Vagina (tissue), 2 donors: ENCODE results near the gene SRRT. TPM values are rescaled to one million over a fixed set of nuclear protein-coding genes. Genes with fewer than 3 reads are reported as not detected.

ENCODE experiments used
- DNase-seq, 2 donors: peaks; one replicate each; pipeline ENCODE4 v3.0.0-alpha.2; 2017; ENCODE audit errors: extremely low spot score in 2 of 2
- H3K27ac ChIP-seq: fragments of 200-600 bp; sonication (generic); one replicate; pipeline ENCODE4 v1.5.1; 2019
- H3K27me3 ChIP-seq: fragments of 200-600 bp; sonication (generic); one replicate; pipeline ENCODE4 v1.5.1; 2019
- H3K36me3 ChIP-seq, 2 donors: fragments of 200-600 bp; sonication (generic); one replicate each; pipeline ENCODE4 v1.5.1; 2017 to 2019
- H3K4me1 ChIP-seq: fragments of 200-600 bp; sonication (generic); one replicate; pipeline ENCODE4 v1.5.1; 2019
- H3K4me3 ChIP-seq, 2 donors: fragments of 200-600 bp; sonication (generic); 1 replicate in 1 of 2; 2 replicates in 1 of 2; pipeline ENCODE4 v1.5.1; 2016 to 2019
- H3K9me3 ChIP-seq: fragments of 200-600 bp; sonication (generic); one replicate; pipeline ENCODE4 v1.5.1; 2019
- CTCF ChIP-seq, 3 experiments: fragments of 450-650 bp in 2 of 3; fragments of 200-600 bp in 1 of 3; sonication (generic) in 1 of 3; IDR thresholded peaks; one replicate each; pipeline ENCODE4 v1.5.1; 2017 to 2019; ENCODE audit warnings: antibody characterized with exemption in 3 of 3, mild to moderate bottlenecking in 2 of 3, moderate library complexity in 2 of 3
- POLR2A ChIP-seq, 2 donors: fragments of 450-650 bp; IDR thresholded peaks; one replicate each; pipeline ENCODE4 v1.6.1; 2017; ENCODE audit warnings: antibody characterized with exemption in 2 of 2, mild to moderate bottlenecking in 2 of 2, moderate library complexity in 2 of 2
- POLR2AphosphoS5 ChIP-seq, 2 donors: sonication (generic); formaldehyde crosslinking; IDR thresholded peaks; one replicate each; pipeline ENCODE4 v1.9.0; 2017; ENCODE audit warnings: antibody characterized with exemption in 2 of 2, mild to moderate bottlenecking in 2 of 2, low read depth in 1 of 2; ENCODE audit not compliant: insufficient read depth in 1 of 2
- intact Hi-C: fragments of 100-400 bp; cut with DNase I; formaldehyde crosslinking; loops from one replicate; pipeline ENCODE4 v1.15.1; 2023
- total RNA-seq: library from RNA; depleted of rRNA; stranded (reverse); fragments of >200 nt; gene quantifications from one replicate; pipeline ENCODE4 v1.2.3, GENCODE V29; 2016

The SRRT gene
- total RNA-seq, 1 donor from 2014 or later, result 96.5 TPM

GRCh38 chr7:100863406-100863950, 11.4 kb upstream of the SRRT start:
- Histone ChIP-seq H3K4me3 (no peak overlapping the region), H3K9me3 (no peaks in the 10 kb centered on the region), H3K4me1 (peaks cover 30% of the 10 kb centered on the region), H3K27ac (no peak overlapping the region), H3K36me3 (peaks cover 0 to 20% of the 10 kb centered on the region in 2 donors), H3K27me3 (no peaks in the 10 kb centered on the region)
- DNase-seq, result no peak
- intact Hi-C loops, result loop anchor here (10.0 kb wide), 1 partner anchor 319 kb away; no protein-coding TSS in a partner anchor
- no peak for TF ChIP-seq CTCF (IDR thresholded peaks at IDR 0.05)
- no peak for TF ChIP-seq POLR2AphosphoS5 (IDR thresholded peaks at IDR 0.05; ENCODE audit: insufficient read depth in 1 of 2, low read depth in 1 of 2)
- no peak for TF ChIP-seq POLR2A (IDR thresholded peaks at IDR 0.05)

GRCh38 chr7:100864263-100864845, 10.5 kb upstream of the SRRT start:
- DNase-seq, result no peak
- H3K4me1 ChIP-seq, result peaks cover 39% of the 10 kb centered on the region
- H3K4me3 ChIP-seq, result no peak overlapping the region
- H3K27me3 ChIP-seq, result no peaks in the 10 kb centered on the region
- H3K27ac ChIP-seq, result no peak overlapping the region
- peaks cover 0 to 20% of the 10 kb centered on the region in 2 donors for H3K36me3 ChIP-seq
- intact Hi-C loops, result loop anchor here (10.0 kb wide), 1 partner anchor 320 kb away; no protein-coding TSS in a partner anchor
- no peaks in the 10 kb centered on the region for H3K9me3 ChIP-seq
- TF ChIP-seq CTCF (IDR thresholded peaks at IDR 0.05) (no peak), POLR2AphosphoS5 (IDR thresholded peaks at IDR 0.05; ENCODE audit: insufficient read depth in 1 of 2, low read depth in 1 of 2) (no peak), POLR2A (IDR thresholded peaks at IDR 0.05) (no peak)

DNA sequence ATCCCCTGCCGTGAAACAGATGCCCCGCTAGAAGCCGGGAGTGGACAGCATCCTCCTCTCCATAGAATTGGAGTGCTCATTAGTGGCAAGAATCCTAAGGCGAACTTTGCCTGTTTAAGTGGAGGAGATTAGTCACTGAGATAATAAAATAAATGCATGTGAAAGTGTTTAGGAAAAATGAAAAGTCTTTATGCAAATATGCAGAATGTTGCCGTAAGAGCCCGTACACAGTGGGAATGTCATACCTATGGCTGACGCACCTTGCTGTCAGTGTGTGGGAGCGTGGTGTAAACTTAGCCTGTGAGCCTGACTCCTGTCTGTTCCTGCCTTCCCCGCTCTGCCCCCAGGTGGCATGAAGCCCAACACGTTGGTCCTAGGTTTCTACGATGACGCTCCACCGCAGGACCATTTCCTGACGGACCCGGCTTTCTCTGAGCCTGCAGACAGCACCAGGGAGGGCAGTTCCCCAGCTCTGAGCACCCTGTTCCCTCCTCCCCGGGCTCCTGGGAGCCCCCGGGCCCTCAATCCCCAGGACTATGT, 9.5 kb upstream of the SRRT start:
- peak overlapping the region in 1 of 2 donors; percentile 86 for H3K4me3 ChIP-seq
- peaks cover 0 to 18% of the 10 kb centered on the region in 2 donors for H3K36me3 ChIP-seq
- intact Hi-C loops, result loop anchor here (10.0 kb wide), 1 partner anchor 321 kb away; no protein-coding TSS in a partner anchor
- H3K9me3 ChIP-seq, result no peaks in the 10 kb centered on the region
- H3K27ac ChIP-seq, result peak overlapping the region; percentile 98
- DNase-seq, result no peak
- peaks cover 41% of the 10 kb centered on the region for H3K4me1 ChIP-seq
- no peaks in the 10 kb centered on the region for H3K27me3 ChIP-seq
- no peak for TF ChIP-seq CTCF (IDR thresholded peaks at IDR 0.05)
- TF ChIP-seq POLR2A (IDR thresholded peaks at IDR 0.05), result no peak
- TF ChIP-seq POLR2AphosphoS5 (IDR thresholded peaks at IDR 0.05; ENCODE audit: insufficient read depth in 1 of 2, low read depth in 1 of 2), result no peak

DNA sequence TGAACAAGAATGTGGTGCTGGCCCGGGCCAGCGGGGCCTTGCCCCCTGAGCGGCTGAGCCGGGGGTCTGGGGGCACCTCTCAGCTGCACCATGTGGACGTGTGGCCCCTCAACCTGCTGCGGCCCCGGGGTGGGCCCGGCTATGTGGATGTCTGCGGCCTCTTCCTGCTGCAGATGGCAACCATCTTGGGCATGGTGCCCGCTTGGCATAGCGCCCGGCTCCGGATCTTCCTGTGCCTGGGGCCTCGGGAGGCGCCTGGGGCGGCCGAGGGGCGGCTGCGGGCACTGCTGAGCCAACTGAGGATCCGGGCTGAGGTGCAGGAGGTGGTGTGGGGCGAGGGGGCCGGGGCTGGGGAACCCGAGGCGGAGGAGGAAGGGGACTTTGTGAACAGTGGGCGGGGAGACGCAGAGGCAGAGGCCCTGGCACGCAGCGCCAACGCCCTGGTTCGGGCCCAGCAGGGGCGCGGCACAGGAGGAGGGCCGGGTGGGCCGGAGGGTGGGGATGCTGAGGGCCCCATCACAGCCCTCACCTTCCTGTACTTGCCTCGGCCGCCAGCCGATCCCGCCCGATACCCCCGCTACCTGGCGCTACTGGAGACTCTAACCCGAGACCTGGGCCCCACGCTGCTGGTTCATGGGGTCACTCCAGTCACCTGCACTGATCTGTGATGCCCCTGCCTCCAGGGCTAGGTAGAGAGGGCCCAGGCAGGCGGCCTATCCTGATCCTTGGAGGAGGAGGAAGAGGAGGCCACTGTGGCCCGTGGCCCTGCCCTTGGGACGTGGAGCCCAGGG, 8.8 kb upstream of the SRRT start:
- DNase-seq, result no peak
- peak overlapping the region; percentile 98 for H3K27ac ChIP-seq
- no peaks in the 10 kb centered on the region for H3K9me3 ChIP-seq
- peaks cover 41% of the 10 kb centered on the region for H3K4me1 ChIP-seq
- no peaks in the 10 kb centered on the region for H3K27me3 ChIP-seq
- H3K36me3 ChIP-seq, result peaks cover 0 to 18% of the 10 kb centered on the region in 2 donors
- no peak for TF ChIP-seq CTCF (IDR thresholded peaks at IDR 0.05)
- peak in 1 of 2 donors; percentile 32 for TF ChIP-seq POLR2AphosphoS5 (IDR thresholded peaks at IDR 0.05; ENCODE audit: insufficient read depth in 1 of 2, low read depth in 1 of 2)
- intact Hi-C loops, result loop anchor here (10.0 kb wide), 1 partner anchor 321 kb away; no protein-coding TSS in a partner anchor
- peak overlapping the region; percentile 77 to 86 for H3K4me3 ChIP-seq
